Caco-2 (cell line): ENCODE data around the gene KIAA0513. TPM values are rescaled to one million over a fixed set of nuclear protein-coding genes. Genes with fewer than 3 reads are reported as not detected.

Experiments used
- BruUV-seq: library from RNA; stranded (reverse); fragments of 400-500 nt; replicated peaks from 2 replicates; lab custom pipeline; 2021; lab: Mats Ljungman, UMichigan
- CTCF ChIA-PET: fragments of 300-600 bp; sonication (Branson Sonifier 250); formaldehyde crosslinking; loops from one replicate; lab custom pipeline; 2022; ENCODE audit warnings: antibody characterized with exemption; lab: Charles Lee
- POLR2A ChIA-PET: fragments of 300-600 bp; sonication (Branson Sonifier 250); formaldehyde crosslinking; loops from one replicate; lab custom pipeline; 2022; ENCODE audit warnings: antibody characterized with exemption; lab: Charles Lee
- DNase-seq, 2 experiments: peaks; one replicate each; pipeline versions ENCODE4 v3.0.0 to v3.0.0-alpha.2; 2020 to 2022
- H3K27me3 ChIP-seq: replicated peaks from 2 replicates; pipeline ENCODE4 v1.6.0; 2011; ENCODE audit warnings: low read length; ENCODE audit not compliant: control insufficient read depth, insufficient read depth
- H3K36me3 ChIP-seq: 2 replicates; pipeline ENCODE4 v1.5.1; 2011; ENCODE audit warnings: low read length; ENCODE audit not compliant: control insufficient read depth, insufficient read depth
- H3K4me1 ChIP-seq: fragments of 250-450 bp; sonication (Bioruptor Pico); 2 replicates; pipeline ENCODE4 v1.5.1; 2020; ENCODE audit warnings: mild to moderate bottlenecking
- H3K4me3 ChIP-seq: 2 replicates; pipeline ENCODE4 v1.5.1; 2011; ENCODE audit warnings: low read depth, mild to moderate bottlenecking, control low read depth, low read length
- H3K9me3 ChIP-seq: fragments of 250-450 bp; sonication (Bioruptor Pico); 2 replicates; pipeline ENCODE4 v1.5.1; 2020; ENCODE audit warnings: mild to moderate bottlenecking, moderate library complexity
- H3K27ac Mint-ChIP-seq: one replicate; pipeline ENCODE4 v1.8.0; 2022; ENCODE audit warnings: mixed read lengths; ENCODE audit not compliant: unreplicated experiment
- H3K27me3 Mint-ChIP-seq: one replicate; pipeline ENCODE4 v1.8.0; 2022; ENCODE audit warnings: mixed read lengths; ENCODE audit not compliant: insufficient read depth, unreplicated experiment
- H3K36me3 Mint-ChIP-seq: one replicate; pipeline ENCODE4 v1.8.0; 2022; ENCODE audit warnings: mild to moderate bottlenecking, mixed read lengths; ENCODE audit not compliant: insufficient read depth, unreplicated experiment
- H3K4me1 Mint-ChIP-seq: one replicate; pipeline ENCODE4 v1.8.0; 2022; ENCODE audit warnings: low read depth, mixed read lengths; ENCODE audit not compliant: unreplicated experiment
- H3K4me3 Mint-ChIP-seq: one replicate; pipeline ENCODE4 v1.8.0; 2022; ENCODE audit warnings: mild to moderate bottlenecking, moderate library complexity, mixed read lengths; ENCODE audit not compliant: unreplicated experiment
- H3K9me3 Mint-ChIP-seq: one replicate; pipeline ENCODE4 v1.8.0; 2022; ENCODE audit warnings: mixed read lengths; ENCODE audit not compliant: unreplicated experiment
- CTCF ChIP-seq, 2 experiments: fragments of 200-600 bp in 1 of 2; IDR thresholded peaks; 1 replicate in 1 of 2; 2 replicates in 1 of 2; pipeline versions ENCODE4 v1.5.1 to v1.8.0; 2011 to 2022; ENCODE audit warnings: antibody characterized with exemption in 1 of 2, control low read depth in 1 of 2, inconsistent platforms in 1 of 2, low read depth in 1 of 2, low read length in 1 of 2, mild to moderate bottlenecking in 1 of 2, moderate library complexity in 1 of 2; ENCODE audit not compliant: insufficient read depth in 1 of 2, severe bottlenecking in 1 of 2, unreplicated experiment in 1 of 2
- intact Hi-C: fragments of 100-400 bp; cut with micrococcal nuclease; formaldehyde crosslinking; loops from one replicate; pipeline ENCODE4 v1.10.0; 2022; ENCODE audit not compliant: unreplicated experiment
- total RNA-seq: library from RNA; stranded (reverse); gene quantifications from 2 replicates; pipeline ENCODE4 v1.2.3, GENCODE V29; 2022

KIAA0513 gene
- total RNA-seq, 1 experiment from 2014 or later, result 7.9 TPM

DNA sequence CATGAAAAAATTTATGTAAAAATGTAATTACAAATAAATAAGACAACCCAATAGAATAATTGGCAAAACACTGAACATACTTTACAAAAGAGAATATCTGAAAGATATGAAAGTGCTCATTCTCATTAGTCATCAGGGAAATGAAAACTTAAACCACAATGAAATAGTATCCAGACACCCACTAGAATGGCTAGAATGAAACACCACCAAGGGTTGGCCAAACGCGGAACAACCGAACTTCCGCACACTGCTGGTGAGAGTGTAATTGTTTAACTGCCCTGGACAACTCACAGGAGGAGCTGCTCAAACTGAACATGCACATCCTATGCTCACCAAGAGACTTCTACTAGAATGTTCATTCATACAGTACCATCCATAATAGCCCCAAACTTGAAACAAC lies 10.4 kb upstream of the KIAA0513 start:
- DNase-seq, result no peak
- Mint-ChIP-seq H3K36me3 (peaks cover 12% of the 10 kb centered on the region), H3K9me3 (no peaks in the 10 kb centered on the region), H3K27me3 (no peaks in the 10 kb centered on the region), H3K4me1 (peaks cover 14% of the 10 kb centered on the region), H3K27ac (no peak overlapping the region), H3K4me3 (no peak overlapping the region)
- Histone ChIP-seq H3K9me3 (no peaks in the 10 kb centered on the region), H3K4me1 (peaks cover 28% of the 10 kb centered on the region), H3K36me3 (no peaks in the 10 kb centered on the region), H3K27me3 (no peaks in the 10 kb centered on the region), H3K4me3 (no peak overlapping the region)
- POLR2A ChIA-PET, result no interaction called here
- intact Hi-C loops, result no loop called here
- CTCF ChIA-PET, result no interaction called here
- no peak for TF ChIP-seq CTCF (IDR thresholded peaks at IDR 0.05; ENCODE audit: insufficient read depth in 1 of 2, low read depth in 1 of 2, low read length in 1 of 2, severe bottlenecking in 1 of 2, unreplicated experiment in 1 of 2)
- BruUV-seq, result no TSS peak

GRCh38 chr16:85017633-85018032 lies 10.0 kb upstream of the KIAA0513 start:
- Histone ChIP-seq H3K4me3 (no peak overlapping the region), H3K36me3 (no peaks in the 10 kb centered on the region), H3K9me3 (no peaks in the 10 kb centered on the region), H3K4me1 (peaks cover 28% of the 10 kb centered on the region), H3K27me3 (no peaks in the 10 kb centered on the region)
- peaks cover 14% of the 10 kb centered on the region for H3K4me1 Mint-ChIP-seq
- intact Hi-C loops, result no loop called here
- peaks cover 10% of the 10 kb centered on the region for H3K36me3 Mint-ChIP-seq
- H3K27me3 Mint-ChIP-seq, result no peaks in the 10 kb centered on the region
- ChIA-PET POLR2A (no interaction called here), CTCF (no interaction called here)
- no peak for TF ChIP-seq CTCF (IDR thresholded peaks at IDR 0.05; ENCODE audit: insufficient read depth in 1 of 2, low read depth in 1 of 2, low read length in 1 of 2, severe bottlenecking in 1 of 2, unreplicated experiment in 1 of 2)
- H3K27ac Mint-ChIP-seq, result no peak overlapping the region
- no peaks in the 10 kb centered on the region for H3K9me3 Mint-ChIP-seq
- no TSS peak for BruUV-seq
- DNase-seq, result no peak
- H3K4me3 Mint-ChIP-seq, result no peak overlapping the region

DNA sequence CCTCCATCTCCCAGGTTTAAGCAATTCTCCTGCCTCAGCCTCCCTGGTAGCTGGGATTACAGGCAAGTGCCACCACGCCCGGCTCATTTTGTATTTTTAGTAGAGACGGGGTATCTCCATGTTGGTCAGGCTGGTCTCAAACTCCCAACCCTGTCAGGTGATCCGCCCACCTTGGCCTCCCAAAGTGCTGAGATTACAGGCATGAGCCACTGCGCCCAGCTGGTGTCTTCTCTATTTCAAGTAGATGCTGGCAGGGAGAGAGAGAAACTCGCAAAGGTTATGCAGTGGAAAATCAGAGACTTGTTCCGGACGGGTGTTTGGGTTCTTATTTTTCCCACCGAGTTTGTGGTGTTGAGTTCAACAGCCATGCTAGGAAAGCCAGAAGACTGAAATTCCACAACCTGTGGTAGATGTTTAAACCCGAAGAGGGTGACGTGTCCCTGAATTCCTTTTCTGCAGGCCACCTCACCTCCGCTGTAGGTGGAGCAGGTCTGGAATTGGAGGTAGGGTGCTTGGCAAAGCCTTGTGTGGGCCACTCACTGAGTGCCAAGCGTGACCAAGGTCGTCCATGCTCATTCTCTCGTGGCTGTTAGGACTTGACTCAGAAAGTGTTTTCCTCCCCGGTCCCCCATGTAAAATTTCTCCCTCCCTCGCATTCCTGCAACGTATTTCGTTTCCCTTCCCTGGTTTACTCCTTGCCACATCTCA lies 8.9 kb upstream of the KIAA0513 start:
- Mint-ChIP-seq H3K4me1 (peaks cover 14% of the 10 kb centered on the region), H3K36me3 (peaks cover 10% of the 10 kb centered on the region), H3K27me3 (no peaks in the 10 kb centered on the region), H3K9me3 (no peaks in the 10 kb centered on the region), H3K27ac (no peak overlapping the region), H3K4me3 (no peak overlapping the region)
- no peaks in the 10 kb centered on the region for H3K27me3 ChIP-seq
- intact Hi-C loops, result no loop called here
- no TSS peak for BruUV-seq
- H3K4me3 ChIP-seq, result no peak overlapping the region
- no peaks in the 10 kb centered on the region for H3K9me3 ChIP-seq
- DNase-seq, result no peak
- no peak for TF ChIP-seq CTCF (IDR thresholded peaks at IDR 0.05; ENCODE audit: insufficient read depth in 1 of 2, low read depth in 1 of 2, low read length in 1 of 2, severe bottlenecking in 1 of 2, unreplicated experiment in 1 of 2)
- H3K36me3 ChIP-seq, result no peaks in the 10 kb centered on the region
- ChIA-PET POLR2A (no interaction called here), CTCF (no interaction called here)
- peaks cover 22% of the 10 kb centered on the region for H3K4me1 ChIP-seq
